Measurements from ENCODE around the gene STXBP6. TPM values are rescaled to one million over a fixed set of nuclear protein-coding genes. Genes with fewer than 3 reads are reported as not detected.
A peak's percentile ranks its signal among the peaks of the same experiment; 100 is the strongest.

The STXBP6 gene
- total RNA-seq, 1 donor from 2014 or later, result 27.1 TPM

GRCh38 chr14:24913746-24914145, 136.2 kb downstream of the STXBP6 start:
- Mint-ChIP-seq H3K27ac (ENCODE audit: unreplicated experiment) (no peak overlapping the region), H3K4me3 (ENCODE audit: unreplicated experiment) (no peak overlapping the region), H3K9me3 (ENCODE audit: unreplicated experiment) (no peaks in the 10 kb centered on the region), H3K27me3 (ENCODE audit: low read depth, unreplicated experiment) (no peaks in the 10 kb centered on the region), H3K36me3 (ENCODE audit: low read depth, unreplicated experiment) (no peaks in the 10 kb centered on the region), H3K4me1 (ENCODE audit: low read depth, unreplicated experiment) (peaks cover 43% of the 10 kb centered on the region)
- Histone ChIP-seq H3K27ac (ENCODE audit: low read depth, low read length) (no peak overlapping the region), H2AFZ (ENCODE audit: low read depth, low read length) (no peak overlapping the region), H3K9ac (ENCODE audit: low read length) (no peak overlapping the region), H4K20me1 (ENCODE audit: insufficient read depth, low read length) (no peaks in the 10 kb centered on the region), H3K9me3 (ENCODE audit: insufficient read depth, low read depth, low read length) (no peaks in the 10 kb centered on the region), H3K36me3 (ENCODE audit: insufficient read depth, low read length) (no peaks in the 10 kb centered on the region), H3K4me1 (ENCODE audit: insufficient read depth, low read length) (no peaks in the 10 kb centered on the region), H3K4me2 (ENCODE audit: low read length) (no peak overlapping the region), H3K4me3 (ENCODE audit: insufficient read depth, low read depth, low read length) (no peak overlapping the region), H3K27me3 (ENCODE audit: insufficient read depth, low read length) (no peaks in the 10 kb centered on the region), H3K79me2 (ENCODE audit: insufficient read depth, low read length) (no peaks in the 10 kb centered on the region)
- TF ChIP-seq EZH2 (IDR thresholded peaks at IDR 0.05; ENCODE audit: insufficient read depth, low read length), result no peak
- DNase-seq (ENCODE audit: low read depth) (no peak), FAIRE-seq (no peak)

- H2AFZ ChIP-seq (ENCODE audit: low read depth, low read length), result no peak overlapping the region
- Mint-ChIP-seq H3K4me3 (ENCODE audit: unreplicated experiment) (no peak overlapping the region), H3K27me3 (ENCODE audit: low read depth, unreplicated experiment) (no peaks in the 10 kb centered on the region), H3K4me1 (ENCODE audit: low read depth, unreplicated experiment) (peaks cover 49% of the 10 kb centered on the region), H3K9me3 (ENCODE audit: unreplicated experiment) (no peaks in the 10 kb centered on the region), H3K36me3 (ENCODE audit: low read depth, unreplicated experiment) (no peaks in the 10 kb centered on the region), H3K27ac (ENCODE audit: unreplicated experiment) (no peak overlapping the region)
- no peaks in the 10 kb centered on the region for H3K4me1 ChIP-seq (ENCODE audit: insufficient read depth, low read length)
- no peak overlapping the region for H3K4me3 ChIP-seq (ENCODE audit: insufficient read depth, low read depth, low read length)
- H4K20me1 ChIP-seq (ENCODE audit: insufficient read depth, low read length), result no peaks in the 10 kb centered on the region
- peak; percentile 47 for FAIRE-seq
- H3K79me2 ChIP-seq (ENCODE audit: insufficient read depth, low read length), result no peaks in the 10 kb centered on the region
- H3K4me2 ChIP-seq (ENCODE audit: low read length), result no peak overlapping the region
- peak; percentile 39 for DNase-seq (ENCODE audit: low read depth)
- H3K9ac ChIP-seq (ENCODE audit: low read length), result no peak overlapping the region
- no peak overlapping the region for H3K27ac ChIP-seq (ENCODE audit: low read depth, low read length)
- no peaks in the 10 kb centered on the region for H3K27me3 ChIP-seq (ENCODE audit: insufficient read depth, low read length)
- no peak for TF ChIP-seq EZH2 (IDR thresholded peaks at IDR 0.05; ENCODE audit: insufficient read depth, low read length)
- no peak for TF ChIP-seq CTCF (IDR thresholded peaks at IDR 0.05; ENCODE audit: insufficient read depth, low read depth, low read length)
- no peaks in the 10 kb centered on the region for H3K36me3 ChIP-seq (ENCODE audit: insufficient read depth, low read length)
- H3K9me3 ChIP-seq (ENCODE audit: insufficient read depth, low read depth, low read length), result no peaks in the 10 kb centered on the region
These were observed 136.9 kb downstream of the STXBP6 start for GRCh38 chr14:24913021-24913420.

GRCh38 chr14:24911324-24912109, 138.4 kb downstream of the STXBP6 start:
- Histone ChIP-seq H3K9ac (ENCODE audit: low read length) (no peak overlapping the region), H3K27me3 (ENCODE audit: insufficient read depth, low read length) (no peaks in the 10 kb centered on the region), H3K27ac (ENCODE audit: low read depth, low read length) (no peak overlapping the region), H3K36me3 (ENCODE audit: insufficient read depth, low read length) (no peaks in the 10 kb centered on the region), H3K4me3 (ENCODE audit: insufficient read depth, low read depth, low read length) (no peak overlapping the region), H3K9me3 (ENCODE audit: insufficient read depth, low read depth, low read length) (no peaks in the 10 kb centered on the region), H2AFZ (ENCODE audit: low read depth, low read length) (peak overlapping the region; percentile 21), H3K4me1 (ENCODE audit: insufficient read depth, low read length) (no peaks in the 10 kb centered on the region), H3K79me2 (ENCODE audit: insufficient read depth, low read length) (no peaks in the 10 kb centered on the region), H3K4me2 (ENCODE audit: low read length) (peak overlapping the region; percentile 51), H4K20me1 (ENCODE audit: insufficient read depth, low read length) (no peaks in the 10 kb centered on the region)
- peak; percentile 81 for FAIRE-seq
- Mint-ChIP-seq H3K36me3 (ENCODE audit: low read depth, unreplicated experiment) (no peaks in the 10 kb centered on the region), H3K27ac (ENCODE audit: unreplicated experiment) (peak overlapping the region; percentile 73), H3K4me3 (ENCODE audit: unreplicated experiment) (peak overlapping the region; percentile 42), H3K4me1 (ENCODE audit: low read depth, unreplicated experiment) (peaks cover 49% of the 10 kb centered on the region), H3K27me3 (ENCODE audit: low read depth, unreplicated experiment) (no peaks in the 10 kb centered on the region), H3K9me3 (ENCODE audit: unreplicated experiment) (no peaks in the 10 kb centered on the region)
- DNase-seq (ENCODE audit: low read depth), result peak; percentile 72
- no peak for TF ChIP-seq EZH2 (IDR thresholded peaks at IDR 0.05; ENCODE audit: insufficient read depth, low read length)
- no peak for TF ChIP-seq CTCF (IDR thresholded peaks at IDR 0.05; ENCODE audit: insufficient read depth, low read depth, low read length)

Measured in astrocyte (in vitro differentiated cells and primary cell).